ENCODE results near the gene AK4.
"Not testable (repeated sequence)": the region's sequence is repeated elsewhere in the genome, so short reads cannot be mapped to it uniquely, and the experiment has no call there.

Gene AK4

GRCh38 chr1:65225179-65225578 lies 77.2 kb downstream of the AK4 start:
- no peak overlapping the region for H3K27ac ChIP-seq (ENCODE audit: low read depth, low read length)
- no peak overlapping the region for H3K4me3 ChIP-seq (ENCODE audit: low read depth in 1 of 2, low read length in 2 of 2)
- H3K36me3 ChIP-seq (ENCODE audit: control insufficient read depth in 1 of 2, insufficient read depth in 2 of 2, low read length in 2 of 2) = no peaks in the 10 kb centered on the region
- no peak overlapping the region for H3K9ac ChIP-seq (ENCODE audit: low read depth in 1 of 2, low read length in 2 of 2)
- no peaks in the 10 kb centered on the region for H3K9me3 ChIP-seq (ENCODE audit: control insufficient read depth in 1 of 2, low read length in 2 of 2)
- no peaks in the 10 kb centered on the region for H3K4me1 ChIP-seq (ENCODE audit: control insufficient read depth in 1 of 2, insufficient read depth in 2 of 2, low read length in 2 of 2)
- no peaks in the 10 kb centered on the region for H3K27me3 ChIP-seq (ENCODE audit: control insufficient read depth in 1 of 2, insufficient read depth in 2 of 2, low read length in 2 of 2)

- Histone ChIP-seq H3K9ac (ENCODE audit: low read depth in 1 of 2, low read length in 2 of 2) (no peak overlapping the region), H3K36me3 (ENCODE audit: control insufficient read depth in 1 of 2, insufficient read depth in 2 of 2, low read length in 2 of 2) (no peaks in the 10 kb centered on the region), H3K27ac (ENCODE audit: low read depth, low read length) (no peak overlapping the region)
These were observed 81.2 kb downstream of the AK4 start for GRCh38 chr1:65229201-65229600.

GRCh38 chr1:65229754-65230339 lies 81.8 kb downstream of the AK4 start:
- H3K9ac ChIP-seq (ENCODE audit: low read depth in 1 of 2, low read length in 2 of 2) = no peak overlapping the region
- no peaks in the 10 kb centered on the region for H3K9me3 ChIP-seq (ENCODE audit: control insufficient read depth in 1 of 2, low read length in 2 of 2)
- H3K27ac ChIP-seq (ENCODE audit: low read depth, low read length) = no peak overlapping the region
- no peaks in the 10 kb centered on the region for H3K27me3 ChIP-seq (ENCODE audit: control insufficient read depth in 1 of 2, insufficient read depth in 2 of 2, low read length in 2 of 2)
- no peaks in the 10 kb centered on the region for H3K36me3 ChIP-seq (ENCODE audit: control insufficient read depth in 1 of 2, insufficient read depth in 2 of 2, low read length in 2 of 2)
- no peak overlapping the region for H3K4me3 ChIP-seq (ENCODE audit: low read depth in 1 of 2, low read length in 2 of 2)
- H3K4me1 ChIP-seq (ENCODE audit: control insufficient read depth in 1 of 2, insufficient read depth in 2 of 2, low read length in 2 of 2) = no peaks in the 10 kb centered on the region

More at GRCh38 chr1:65229201-65229600, 81.2 kb downstream of the AK4 start:
- no peaks in the 10 kb centered on the region for H3K9me3 ChIP-seq (ENCODE audit: control insufficient read depth in 1 of 2, low read length in 2 of 2)
- H3K4me3 ChIP-seq (ENCODE audit: low read depth in 1 of 2, low read length in 2 of 2) = no peak overlapping the region
- no peaks in the 10 kb centered on the region for H3K27me3 ChIP-seq (ENCODE audit: control insufficient read depth in 1 of 2, insufficient read depth in 2 of 2, low read length in 2 of 2)
- no peaks in the 10 kb centered on the region for H3K4me1 ChIP-seq (ENCODE audit: control insufficient read depth in 1 of 2, insufficient read depth in 2 of 2, low read length in 2 of 2)

GRCh38 chr1:65230731-65231481 lies 82.9 kb downstream of the AK4 start:
- Histone ChIP-seq H3K36me3 (ENCODE audit: control insufficient read depth in 1 of 2, insufficient read depth in 2 of 2, low read length in 2 of 2) (no peaks in the 10 kb centered on the region), H3K9me3 (ENCODE audit: control insufficient read depth in 1 of 2, low read length in 2 of 2) (no peaks in the 10 kb centered on the region), H3K4me3 (ENCODE audit: low read depth in 1 of 2, low read length in 2 of 2) (no peak overlapping the region), H3K27ac (ENCODE audit: low read depth, low read length) (no peak overlapping the region), H3K4me1 (ENCODE audit: control insufficient read depth in 1 of 2, insufficient read depth in 2 of 2, low read length in 2 of 2) (no peaks in the 10 kb centered on the region), H3K27me3 (ENCODE audit: control insufficient read depth in 1 of 2, insufficient read depth in 2 of 2, low read length in 2 of 2) (no peaks in the 10 kb centered on the region), H3K9ac (ENCODE audit: low read depth in 1 of 2, low read length in 2 of 2) (no peak overlapping the region)

- H3K36me3 ChIP-seq (ENCODE audit: control insufficient read depth in 1 of 2, insufficient read depth in 2 of 2, low read length in 2 of 2) = no peaks in the 10 kb centered on the region
- H3K27ac ChIP-seq (ENCODE audit: low read depth, low read length) = no peak overlapping the region
- no peaks in the 10 kb centered on the region for H3K4me1 ChIP-seq (ENCODE audit: control insufficient read depth in 1 of 2, insufficient read depth in 2 of 2, low read length in 2 of 2)
- H3K4me3 ChIP-seq (ENCODE audit: low read depth in 1 of 2, low read length in 2 of 2) = no peak overlapping the region
- peaks cover 5 to 7% of the 10 kb centered on the region in 2 donors for H3K9me3 ChIP-seq (ENCODE audit: control insufficient read depth in 1 of 2, low read length in 2 of 2)
- H3K9ac ChIP-seq (ENCODE audit: low read depth in 1 of 2, low read length in 2 of 2) = no peak overlapping the region
- no peaks in the 10 kb centered on the region for H3K27me3 ChIP-seq (ENCODE audit: control insufficient read depth in 1 of 2, insufficient read depth in 2 of 2, low read length in 2 of 2)
These were observed 83.8 kb downstream of the AK4 start for GRCh38 chr1:65231718-65232330.

GRCh38 chr1:65232461-65232990 lies 84.5 kb downstream of the AK4 start:
- Histone ChIP-seq H3K27me3 (ENCODE audit: control insufficient read depth in 1 of 2, insufficient read depth in 2 of 2, low read length in 2 of 2) (no peaks in the 10 kb centered on the region), H3K9ac (ENCODE audit: low read depth in 1 of 2, low read length in 2 of 2) (no peak overlapping the region), H3K4me1 (ENCODE audit: control insufficient read depth in 1 of 2, insufficient read depth in 2 of 2, low read length in 2 of 2) (no peaks in the 10 kb centered on the region), H3K4me3 (ENCODE audit: low read depth in 1 of 2, low read length in 2 of 2) (no peak overlapping the region), H3K9me3 (ENCODE audit: control insufficient read depth in 1 of 2, low read length in 2 of 2) (peaks cover 5 to 7% of the 10 kb centered on the region in 2 donors), H3K27ac (ENCODE audit: low read depth, low read length) (no peak overlapping the region), H3K36me3 (ENCODE audit: control insufficient read depth in 1 of 2, insufficient read depth in 2 of 2, low read length in 2 of 2) (no peaks in the 10 kb centered on the region)

GRCh38 chr1:65233782-65234181 lies 85.8 kb downstream of the AK4 start:
- no peak overlapping the region for H3K4me3 ChIP-seq (ENCODE audit: low read depth in 1 of 2, low read length in 2 of 2)
- peaks cover 5 to 7% of the 10 kb centered on the region in 2 donors for H3K9me3 ChIP-seq (ENCODE audit: control insufficient read depth in 1 of 2, low read length in 2 of 2)
- no peaks in the 10 kb centered on the region for H3K4me1 ChIP-seq (ENCODE audit: control insufficient read depth in 1 of 2, insufficient read depth in 2 of 2, low read length in 2 of 2)
- no peaks in the 10 kb centered on the region for H3K36me3 ChIP-seq (ENCODE audit: control insufficient read depth in 1 of 2, insufficient read depth in 2 of 2, low read length in 2 of 2)
- H3K27me3 ChIP-seq (ENCODE audit: control insufficient read depth in 1 of 2, insufficient read depth in 2 of 2, low read length in 2 of 2) = no peaks in the 10 kb centered on the region
- no peak overlapping the region for H3K9ac ChIP-seq (ENCODE audit: low read depth in 1 of 2, low read length in 2 of 2)
- H3K27ac ChIP-seq (ENCODE audit: low read depth, low read length) = no peak overlapping the region

GRCh38 chr1:65235867-65236805 lies 88.1 kb downstream of the AK4 start:
- H3K4me3 ChIP-seq (ENCODE audit: low read depth in 1 of 2, low read length in 2 of 2) = no peak overlapping the region
- H3K9ac ChIP-seq (ENCODE audit: low read depth in 1 of 2, low read length in 2 of 2) = no peak overlapping the region
- peaks cover 5 to 7% of the 10 kb centered on the region in 2 donors for H3K9me3 ChIP-seq (ENCODE audit: control insufficient read depth in 1 of 2, low read length in 2 of 2)
- H3K4me1 ChIP-seq (ENCODE audit: control insufficient read depth in 1 of 2, insufficient read depth in 2 of 2, low read length in 2 of 2) = no peaks in the 10 kb centered on the region
- H3K27me3 ChIP-seq (ENCODE audit: control insufficient read depth in 1 of 2, insufficient read depth in 2 of 2, low read length in 2 of 2) = no peaks in the 10 kb centered on the region
- no peak overlapping the region for H3K27ac ChIP-seq (ENCODE audit: low read depth, low read length)
- no peaks in the 10 kb centered on the region for H3K36me3 ChIP-seq (ENCODE audit: control insufficient read depth in 1 of 2, insufficient read depth in 2 of 2, low read length in 2 of 2)

- H3K27ac ChIP-seq (ENCODE audit: low read depth, low read length); H3K4me1 ChIP-seq (ENCODE audit: control insufficient read depth in 1 of 2, insufficient read depth in 2 of 2, low read length in 2 of 2); H3K9ac ChIP-seq (ENCODE audit: low read depth in 1 of 2, low read length in 2 of 2); H3K9me3 ChIP-seq (ENCODE audit: control insufficient read depth in 1 of 2, low read length in 2 of 2); H3K36me3 ChIP-seq (ENCODE audit: control insufficient read depth in 1 of 2, insufficient read depth in 2 of 2, low read length in 2 of 2); H3K27me3 ChIP-seq (ENCODE audit: control insufficient read depth in 1 of 2, insufficient read depth in 2 of 2, low read length in 2 of 2); H3K4me3 ChIP-seq (ENCODE audit: low read depth in 1 of 2, low read length in 2 of 2): not testable (repeated sequence)
These were observed 89.1 kb downstream of the AK4 start for GRCh38 chr1:65237088-65237487.

Data from duodenal mucosa (tissue), 2 donors.